ENCODE data around the gene GRHL1.
"Not testable (repeated sequence)": the region's sequence is repeated elsewhere in the genome, so short reads cannot be mapped to it uniquely, and the experiment has no call there.

The GRHL1 gene

DNA sequence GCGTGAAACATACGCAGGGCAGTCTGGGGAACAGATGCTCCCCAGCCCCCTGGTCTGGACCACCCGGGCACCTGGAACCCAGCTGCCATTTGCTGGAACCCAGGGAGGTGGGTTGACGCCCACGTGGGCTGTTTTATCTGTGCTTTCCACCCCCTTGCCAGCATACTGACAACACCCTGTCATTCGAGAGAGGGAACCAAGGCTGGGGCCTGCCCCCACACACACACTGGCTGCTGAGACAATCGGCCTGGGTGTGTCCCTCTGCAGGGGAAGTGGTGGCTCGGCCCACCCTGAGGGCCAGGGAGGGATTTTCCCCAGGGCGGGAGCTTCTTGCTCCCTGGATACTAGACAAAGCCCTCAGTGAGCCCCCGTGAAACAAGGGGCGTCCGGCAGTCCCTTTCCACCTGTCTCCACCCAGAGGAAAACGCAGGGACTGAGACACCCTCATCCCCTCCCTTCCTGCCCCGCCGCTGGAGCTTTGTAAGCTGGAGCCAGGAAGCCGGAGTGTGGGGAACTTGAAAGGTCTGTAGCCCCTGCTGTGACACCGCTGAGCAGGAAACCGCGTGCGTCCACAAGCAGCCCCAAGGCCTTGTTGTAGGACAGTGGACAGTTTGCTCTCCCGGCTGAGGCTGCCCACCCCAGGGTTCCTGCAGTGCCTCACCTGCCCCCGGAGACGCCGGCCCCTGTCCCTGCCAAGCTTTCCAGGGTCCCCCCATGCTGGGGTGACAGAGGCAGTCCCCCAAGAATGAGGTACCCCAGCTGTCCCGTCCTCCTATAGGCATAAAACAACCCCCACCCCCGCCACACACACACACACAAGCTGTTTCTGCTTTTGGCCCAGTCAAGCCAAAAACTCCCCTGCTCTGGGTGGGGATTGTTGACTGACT is 77.7 kb downstream of the GRHL1 start:
- DNase-seq, result no peak

DNA sequence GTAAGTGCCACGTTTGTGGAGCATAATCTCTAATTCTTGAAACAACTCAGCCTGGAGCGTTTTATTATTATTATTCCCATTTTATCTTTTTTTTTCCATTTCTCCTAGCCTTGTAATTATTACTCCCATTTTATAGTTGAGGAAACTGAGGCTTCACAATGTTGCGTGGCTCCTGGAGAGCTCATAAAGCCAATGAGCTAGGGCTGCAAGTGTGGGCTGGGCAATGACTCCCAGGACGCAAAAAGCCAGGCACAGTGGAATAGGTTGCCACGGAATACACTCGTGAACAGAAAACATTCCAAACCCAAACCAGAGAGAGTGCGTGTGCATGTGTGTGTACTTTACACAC is 78.4 kb downstream of the GRHL1 start:
- no peak for DNase-seq

DNA sequence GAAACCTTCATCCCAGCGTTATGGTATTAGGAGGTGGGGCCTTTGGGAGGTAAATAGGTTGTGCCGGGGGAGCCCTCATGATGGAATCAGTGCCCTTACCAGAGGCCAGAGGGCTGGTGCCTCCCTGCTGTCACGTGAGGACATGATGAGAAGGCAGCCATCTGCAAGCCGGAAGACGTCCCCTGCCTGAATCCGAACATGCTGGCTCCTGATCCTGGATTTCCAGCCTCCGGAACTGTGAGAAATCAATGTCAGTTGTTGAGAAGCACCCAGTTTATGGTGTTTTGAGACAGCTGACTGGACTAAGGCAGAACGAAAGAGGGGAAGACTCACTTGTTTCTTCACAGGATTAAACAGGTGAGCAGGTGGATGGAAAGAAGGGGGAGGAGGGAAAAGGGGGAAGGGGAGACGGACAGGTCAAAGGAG is 78.8 kb downstream of the GRHL1 start:
- DNase-seq, result no peak

DNA sequence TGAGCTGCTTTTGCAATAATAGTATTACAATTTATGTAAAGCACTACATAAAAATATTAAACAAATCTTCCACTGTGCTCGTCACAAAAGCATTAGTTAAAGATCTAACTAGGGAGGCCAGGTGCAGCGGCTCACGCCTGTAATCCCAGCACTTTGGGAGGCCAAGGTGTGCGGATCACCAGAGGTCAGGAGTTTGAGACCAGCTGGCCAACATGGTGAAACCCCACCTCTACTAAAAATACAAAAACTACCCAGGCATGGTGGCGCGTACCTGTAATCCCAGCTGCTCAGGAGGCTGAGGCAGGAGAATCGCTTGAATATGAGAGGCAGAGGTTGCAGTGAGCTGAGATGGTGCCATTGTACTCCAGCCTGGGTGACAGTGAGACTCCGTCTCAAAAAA is 79.3 kb downstream of the GRHL1 start:
- DNase-seq, result not testable (repeated sequence)

DNA sequence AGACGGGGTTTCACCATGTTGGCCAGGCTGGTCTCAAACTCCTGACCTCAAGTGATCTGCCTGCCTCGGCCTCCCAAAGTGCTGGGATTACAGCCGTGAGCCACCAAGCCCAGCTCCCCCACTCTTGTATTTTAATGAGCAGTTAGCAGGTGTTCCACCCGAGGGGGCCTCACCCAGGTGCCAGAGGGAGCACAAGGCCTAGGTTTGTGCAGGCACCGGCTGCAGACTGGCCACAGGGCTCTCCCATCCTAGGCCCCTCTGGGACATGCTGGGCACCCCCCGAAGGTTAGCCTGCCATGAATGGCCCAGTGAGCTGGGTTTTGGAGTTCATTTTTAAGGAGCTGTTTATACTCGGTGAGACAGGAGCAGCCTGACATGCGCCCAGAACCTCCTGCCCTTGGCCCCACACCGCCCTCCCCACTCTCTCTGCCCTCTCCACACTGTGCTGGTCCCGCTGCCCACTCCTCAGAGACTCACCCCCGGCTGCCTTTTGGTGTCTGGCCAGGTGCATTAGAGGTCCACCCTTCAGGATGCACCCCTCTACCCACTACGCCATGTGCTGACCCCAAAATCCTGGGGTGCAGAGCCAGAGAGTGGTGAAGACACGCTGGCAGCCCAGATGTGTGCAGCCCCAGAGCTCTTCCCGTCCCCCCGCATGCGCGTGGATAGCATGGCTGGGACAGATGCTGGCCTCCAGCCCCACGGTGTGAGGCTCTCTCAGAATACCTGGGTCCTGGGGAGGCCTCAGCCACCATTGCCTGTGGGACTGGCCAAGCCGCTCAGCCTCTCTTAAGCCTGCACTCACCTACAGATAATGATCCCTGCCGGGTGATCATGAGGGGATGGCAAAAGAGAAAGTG is 80.6 kb downstream of the GRHL1 start:
- no peak for DNase-seq

DNA sequence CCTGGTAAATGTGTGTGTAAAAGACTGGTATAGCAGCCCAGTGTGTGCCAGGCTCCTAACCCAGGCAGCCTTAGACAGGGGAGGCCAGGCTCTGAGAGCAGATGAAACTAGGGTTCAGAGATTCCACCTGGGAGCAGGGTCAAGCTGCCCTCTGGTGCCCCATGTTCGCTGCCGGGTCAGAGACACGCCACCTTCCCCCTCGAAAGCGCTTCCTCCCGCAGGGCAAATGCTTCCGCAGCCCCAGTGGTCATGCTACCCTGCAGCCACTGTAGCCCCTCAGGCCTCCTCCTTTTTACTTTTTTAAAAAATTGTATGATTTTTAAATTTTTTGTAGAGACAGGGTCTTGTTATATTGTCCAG is 81.2 kb downstream of the GRHL1 start:
- DNase-seq, result no peak

DNA sequence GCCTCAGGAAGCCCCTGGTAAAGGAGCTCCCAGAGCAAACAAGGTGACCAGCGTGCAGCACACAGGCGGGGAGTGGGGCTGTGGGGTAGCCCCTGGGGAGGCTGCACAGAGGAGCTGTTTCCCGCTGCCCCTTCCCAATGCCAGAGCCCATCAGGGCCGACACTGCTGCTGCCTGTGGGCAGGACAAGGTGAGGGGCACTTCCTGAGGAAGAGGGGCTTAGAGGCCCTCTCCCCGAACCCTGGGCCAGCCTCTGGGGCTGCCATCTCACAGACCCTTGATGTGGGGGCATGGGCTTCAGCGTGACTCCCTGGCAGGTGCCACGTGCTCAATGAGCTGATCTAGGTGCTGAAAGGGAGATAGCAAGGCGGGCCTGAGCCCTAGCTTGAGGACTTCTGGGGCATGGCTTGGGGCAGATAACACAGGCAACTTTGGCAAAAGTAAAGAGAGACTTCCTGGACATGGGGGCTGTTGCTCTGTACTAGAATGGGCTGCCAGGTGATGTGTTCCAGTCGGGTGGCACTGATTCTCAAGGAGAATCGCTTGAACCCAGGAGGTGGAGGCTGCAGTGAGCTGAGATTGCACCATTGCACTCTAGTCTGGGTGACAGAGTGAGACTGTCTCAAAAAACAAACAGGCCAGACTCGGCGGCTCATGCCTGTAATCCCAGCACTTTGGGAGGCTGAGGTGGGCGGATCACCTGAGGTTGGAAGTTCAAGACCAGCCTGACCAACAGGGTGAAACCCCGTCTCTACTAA is 81.9 kb downstream of the GRHL1 start:
- no peak for DNase-seq

DNA sequence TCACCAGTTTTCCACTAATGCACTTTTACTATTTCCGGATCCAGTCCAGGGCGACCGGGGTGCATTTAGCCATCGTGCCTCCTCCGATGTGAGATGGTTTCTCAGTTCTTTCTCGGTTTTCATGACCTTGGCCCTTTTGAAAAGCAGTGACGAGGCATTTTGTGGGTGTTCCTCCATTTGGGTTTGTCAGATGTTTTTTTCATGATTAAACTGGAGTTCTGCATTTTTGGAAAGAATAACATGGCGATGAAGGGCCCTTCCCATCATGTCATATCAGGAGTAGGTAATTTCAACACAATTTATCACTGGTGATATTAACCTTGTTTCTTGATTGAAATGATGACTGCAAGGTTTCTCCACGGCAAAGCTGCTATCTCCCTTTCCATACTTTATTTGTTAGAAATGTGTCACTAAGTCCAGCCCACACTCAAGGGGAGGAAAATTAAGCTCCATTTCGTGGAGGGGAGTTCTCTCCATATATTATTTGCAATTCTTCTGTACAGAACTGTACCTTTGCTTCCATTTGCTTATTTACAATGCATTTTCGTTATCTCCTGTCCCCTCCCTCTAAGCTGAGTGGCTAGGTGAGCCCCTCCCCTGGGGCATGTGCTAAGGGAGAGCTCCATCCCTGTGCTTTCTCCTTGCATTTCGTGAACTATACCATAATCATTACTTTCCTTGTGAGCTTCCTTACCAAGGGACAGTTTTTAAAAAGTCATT is 83.0 kb downstream of the GRHL1 start:
- no peak for DNase-seq

DNA sequence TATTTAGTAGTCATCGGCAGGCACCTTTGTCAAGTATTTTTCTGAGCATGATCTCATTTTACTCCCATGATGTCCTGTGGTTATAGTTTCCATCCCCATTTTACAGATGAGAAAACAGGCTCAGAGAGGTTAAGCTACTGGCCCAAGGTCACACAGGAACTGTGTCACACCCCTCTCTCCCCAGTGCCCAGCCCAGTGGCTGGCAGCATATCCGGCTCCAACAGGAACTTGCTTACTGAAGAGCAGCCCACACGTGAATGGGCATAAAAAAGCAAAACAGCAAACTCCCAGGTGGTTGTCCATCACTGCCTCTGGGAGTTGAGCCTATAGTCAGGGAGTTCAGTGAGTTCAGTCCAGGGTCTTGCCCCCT is 83.5 kb downstream of the GRHL1 start:
- no peak for DNase-seq

DNA sequence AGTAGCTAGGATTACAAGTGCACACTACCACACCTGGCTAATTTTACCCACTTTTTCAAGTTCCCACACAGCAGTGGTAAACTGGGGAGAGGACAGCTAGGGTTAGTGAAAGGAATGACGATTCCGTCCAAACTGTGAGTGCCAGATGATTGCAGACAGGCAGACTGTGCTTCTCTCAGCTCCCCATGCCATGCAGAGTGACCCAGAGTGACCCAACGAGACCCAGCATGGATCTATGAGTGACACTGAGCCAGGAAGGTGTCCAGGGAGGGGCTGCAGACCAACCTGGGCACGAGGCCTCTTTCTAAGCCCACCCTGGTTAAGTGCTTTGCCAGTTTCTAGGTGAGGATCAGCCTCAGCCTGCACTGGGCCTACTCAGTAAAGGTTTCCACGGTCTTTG is 84.1 kb downstream of the GRHL1 start:
- DNase-seq, result no peak

DNA sequence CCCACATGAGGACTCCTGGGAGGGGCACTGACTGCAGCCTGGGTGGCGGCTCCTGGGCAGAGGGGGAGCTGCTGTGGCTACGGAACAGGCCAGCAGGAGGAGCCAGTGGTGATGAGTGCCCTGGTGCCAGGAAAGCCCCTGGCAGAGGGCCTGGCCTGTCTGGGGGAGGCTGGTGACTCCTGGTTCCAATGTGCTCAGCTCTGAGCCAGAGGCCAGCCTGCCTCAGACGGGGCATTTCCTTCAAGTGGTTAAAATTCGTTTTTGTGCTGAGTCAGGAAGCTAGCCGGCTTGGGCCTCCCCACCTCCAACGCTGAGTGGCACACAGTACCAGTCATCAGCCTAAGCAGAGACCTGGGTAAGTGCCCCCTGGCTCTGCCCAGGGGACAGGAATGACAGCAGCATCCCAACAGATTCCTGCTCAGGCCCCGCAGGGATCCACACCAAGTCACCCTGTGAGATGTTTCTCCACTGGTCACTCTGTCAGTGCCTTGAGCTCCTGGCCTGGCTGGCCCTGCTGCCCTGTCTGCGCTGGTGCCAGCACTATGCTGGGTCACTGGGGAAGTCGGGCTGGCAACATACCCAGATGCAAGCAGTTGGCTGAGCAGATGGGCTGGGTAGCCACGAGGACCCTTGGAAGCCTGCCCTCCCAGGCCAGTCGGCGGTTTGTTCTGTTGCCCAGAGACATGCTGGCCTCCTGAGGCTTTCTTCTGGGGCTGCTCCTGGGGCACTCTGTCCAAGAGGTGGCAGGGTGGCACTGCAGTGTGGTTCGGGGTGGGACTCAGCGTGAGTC is 84.8 kb downstream of the GRHL1 start:
- DNase-seq, result peak in 1 of 2 experiments; percentile 44

DNA sequence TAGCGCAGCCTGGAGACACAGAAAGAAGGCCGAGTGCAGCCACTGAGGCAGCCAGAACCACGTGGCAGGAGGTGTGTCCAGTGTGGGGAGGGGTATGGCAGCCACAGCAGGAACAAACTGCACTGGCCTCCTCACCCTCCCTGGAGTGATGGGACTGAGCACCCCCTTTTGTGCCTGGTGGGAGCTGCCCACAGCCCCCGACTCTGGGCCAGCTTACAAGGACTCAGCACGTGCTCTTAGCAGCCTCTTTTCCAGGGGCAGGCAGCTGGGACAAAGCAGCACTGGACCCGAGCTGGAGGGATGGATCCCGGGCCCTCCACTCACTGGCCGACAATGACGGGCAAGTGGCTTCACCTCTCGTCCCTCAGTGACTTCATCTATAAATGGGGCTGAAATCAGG is 86.6 kb downstream of the GRHL1 start:
- DNase-seq, result no peak

DNA sequence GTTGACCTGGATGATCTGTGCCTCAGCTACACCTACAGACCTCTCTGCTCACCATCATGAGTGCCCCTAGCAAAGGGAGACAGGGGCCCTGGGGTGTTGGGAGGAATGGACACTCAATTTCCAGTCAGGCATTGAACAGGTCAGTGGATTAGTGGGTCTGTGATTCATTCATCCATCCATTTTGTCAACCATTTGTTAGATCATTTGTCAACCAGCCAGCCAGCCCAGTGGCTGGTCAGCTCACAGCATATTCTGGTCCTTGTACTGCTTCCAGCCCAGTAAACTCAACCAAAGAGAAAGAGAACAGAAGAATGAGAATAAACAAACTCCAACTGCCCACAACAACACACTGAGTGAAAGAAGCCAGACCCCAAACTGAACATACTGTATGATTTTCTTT is 87.2 kb downstream of the GRHL1 start:
- no peak for DNase-seq

DNA sequence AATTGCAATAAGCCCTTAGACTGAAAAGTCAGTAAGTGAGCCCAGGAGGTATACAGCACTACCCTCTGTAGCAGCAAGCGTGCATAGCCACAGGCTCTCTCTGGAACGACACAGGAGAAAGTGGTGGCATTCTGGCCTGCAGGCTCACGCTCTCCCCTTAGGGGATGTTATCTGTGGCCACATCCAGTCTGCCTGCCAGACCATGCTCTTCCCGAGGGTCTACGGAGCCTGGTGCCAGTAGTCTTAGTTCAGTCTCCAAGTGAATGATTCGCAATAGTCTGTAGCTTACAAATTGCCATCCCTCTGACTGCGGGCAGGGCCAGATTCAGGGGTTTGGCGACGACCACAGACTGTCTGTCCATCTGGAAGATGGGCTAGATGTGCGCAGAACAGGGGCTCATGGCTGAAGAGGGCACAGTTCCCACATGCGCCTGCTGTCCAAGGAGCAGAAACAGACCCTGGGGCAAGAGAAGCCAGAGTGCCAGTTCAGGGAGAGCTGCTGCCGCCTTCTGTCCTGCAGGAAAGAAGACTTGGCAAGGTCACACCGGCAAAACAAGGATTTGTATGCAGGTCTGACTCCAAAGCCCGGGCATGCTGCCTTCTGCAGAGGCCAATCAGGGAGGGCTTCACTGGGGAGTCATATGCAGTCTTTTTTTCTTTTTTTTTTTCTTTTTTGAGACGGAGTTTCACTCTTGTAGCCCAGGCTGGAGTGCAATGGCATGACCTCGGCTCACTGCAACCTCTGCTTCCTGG is 88.3 kb downstream of the GRHL1 start:
- DNase-seq, result no peak

DNA sequence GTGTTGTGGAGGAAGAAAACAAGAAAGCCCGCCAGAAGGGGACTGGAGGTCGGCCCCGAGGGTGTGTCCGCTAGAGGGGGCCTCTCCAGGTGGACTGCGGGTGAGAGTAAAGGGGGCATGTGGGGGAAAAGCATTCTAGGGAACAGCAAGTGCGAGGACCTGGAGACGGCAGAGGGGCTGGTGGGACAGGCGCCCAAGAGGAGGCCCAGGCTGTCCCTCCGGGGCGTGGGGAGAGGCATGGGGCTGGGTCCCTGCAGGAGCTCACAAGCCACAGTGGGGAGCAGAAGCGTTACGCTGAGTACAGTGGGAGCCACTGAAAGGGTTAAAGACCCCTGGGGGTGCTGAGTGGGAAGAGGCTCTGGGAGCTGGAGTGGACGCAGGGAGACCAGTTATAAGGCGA is 90.2 kb downstream of the GRHL1 start:
- DNase-seq, result no peak

DNA sequence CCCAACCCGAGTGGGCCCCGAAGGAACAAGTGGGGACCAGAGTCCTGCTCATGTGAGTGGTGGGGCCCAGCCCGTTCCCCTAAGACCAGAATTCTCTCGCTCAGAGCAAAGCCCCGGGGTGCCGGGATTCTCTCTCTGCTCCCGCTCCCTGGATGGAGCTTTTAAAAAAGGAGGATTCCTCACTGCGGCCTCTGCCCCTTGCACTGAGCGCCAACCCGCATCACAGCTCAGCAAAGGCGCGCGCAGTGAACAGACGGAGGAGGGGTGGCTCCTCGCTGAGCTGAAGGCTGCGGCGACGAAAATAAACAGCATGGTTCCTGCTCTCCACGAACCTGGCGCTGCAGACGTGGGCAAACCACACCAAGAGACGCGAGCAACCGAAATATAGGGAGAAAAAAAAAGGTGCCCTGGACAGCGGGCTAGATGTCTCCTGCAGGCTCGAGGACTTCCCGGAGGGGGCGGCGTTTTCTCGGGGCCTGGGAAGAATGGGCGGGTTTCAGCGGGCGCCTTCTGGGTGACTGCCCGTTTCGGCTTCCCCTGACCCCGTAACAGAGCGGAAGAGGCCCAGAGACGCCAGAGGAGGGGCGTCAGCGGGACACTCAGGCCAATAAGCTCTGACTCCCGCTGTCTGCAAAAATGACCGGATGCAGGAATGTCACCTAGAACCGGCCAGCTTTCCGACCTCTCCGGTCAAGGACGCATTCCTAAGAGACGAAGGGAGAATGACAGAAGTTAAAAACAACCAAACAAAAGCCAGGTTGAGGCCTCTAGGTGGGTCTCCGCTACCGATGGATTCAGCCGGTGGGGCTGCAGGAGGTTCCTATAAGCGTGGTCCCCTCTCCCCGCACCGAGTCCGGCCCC is 91.0 kb downstream of the GRHL1 start:
- DNase-seq, result peak; percentile 29 to 68

DNA sequence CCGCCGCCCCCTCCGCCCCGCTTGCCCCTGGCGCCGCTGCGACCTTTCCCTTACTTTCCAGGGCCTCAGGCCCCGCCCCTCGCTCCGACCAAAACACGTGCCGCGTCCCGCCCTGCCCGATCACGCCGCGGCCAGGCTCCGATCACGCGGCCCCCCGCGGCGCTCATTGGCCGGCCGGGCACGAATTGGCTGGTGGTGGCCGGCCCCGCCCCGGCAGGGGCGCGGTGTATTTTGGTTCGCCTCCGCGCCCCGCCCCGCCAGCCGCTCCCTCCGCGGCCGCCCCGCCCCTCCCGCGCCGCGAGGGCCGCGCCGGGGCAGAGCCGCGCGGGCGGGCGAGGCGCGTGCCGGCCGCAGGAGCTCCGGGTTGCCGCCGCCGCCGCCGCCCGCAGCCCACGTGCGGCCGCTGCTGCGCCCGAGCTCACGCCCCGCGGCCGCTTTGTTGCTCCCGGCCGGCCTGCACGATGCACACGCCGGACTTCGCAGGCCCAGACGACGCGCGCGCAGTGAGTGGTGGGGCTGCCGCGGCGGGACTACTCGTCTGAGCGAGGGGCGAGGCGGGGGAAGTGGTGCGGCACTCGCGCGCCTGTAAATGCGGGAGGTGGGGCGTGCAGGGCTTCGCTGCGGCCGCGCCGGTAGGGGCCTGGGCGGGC is 91.9 kb downstream of the GRHL1 start, which contains the start of gene KLF11:
Gene KLF11 (plus strand): TSS at position 295 of the 650 bp plus-strand sequence. CDS start 167 bp downstream, at position 462.
- DNase-seq, result peak; percentile 42 to 79

DNA sequence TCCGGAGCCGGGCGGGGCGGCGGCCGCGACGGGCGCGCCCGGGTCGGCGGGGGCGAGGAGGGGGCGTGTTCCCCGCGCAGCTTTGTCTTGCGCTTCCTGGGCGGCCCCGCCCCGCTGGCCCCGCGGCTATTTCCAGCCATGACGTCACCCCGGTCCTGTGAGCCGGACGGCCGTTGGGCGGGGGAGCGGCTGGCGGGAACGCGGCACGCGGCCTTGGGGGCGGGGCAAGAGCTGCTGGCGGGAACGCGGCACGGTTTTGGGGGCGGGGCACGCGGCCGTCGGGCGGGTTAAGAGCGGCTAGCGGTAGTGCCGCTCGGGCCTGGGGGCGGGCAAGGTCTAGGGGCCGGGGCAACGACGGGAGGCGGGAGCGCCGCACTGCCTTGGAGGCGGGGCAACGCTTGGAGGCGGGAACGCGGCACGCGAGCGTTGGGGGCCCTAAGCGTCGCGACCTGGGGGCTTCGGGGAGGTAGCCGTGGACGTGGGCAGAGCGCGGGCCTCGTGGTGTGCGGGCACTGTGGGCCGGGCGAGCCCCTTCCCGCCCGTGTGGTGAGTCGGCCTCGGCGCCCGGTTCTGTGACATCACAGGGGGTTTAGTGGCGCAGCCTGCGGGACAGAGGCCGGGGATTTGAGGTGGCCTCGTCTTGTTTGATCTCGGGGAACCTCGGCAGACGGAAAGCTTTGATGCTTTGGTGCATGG is 92.6 kb downstream of the GRHL1 start:
- peak; percentile 89 to 91 for DNase-seq

Data from SW 1271 (cell line).